Measurements from ENCODE around the gene FMN2.
A peak's percentile ranks its signal among the peaks of the same experiment; 100 is the strongest.

The FMN2 gene

DNA sequence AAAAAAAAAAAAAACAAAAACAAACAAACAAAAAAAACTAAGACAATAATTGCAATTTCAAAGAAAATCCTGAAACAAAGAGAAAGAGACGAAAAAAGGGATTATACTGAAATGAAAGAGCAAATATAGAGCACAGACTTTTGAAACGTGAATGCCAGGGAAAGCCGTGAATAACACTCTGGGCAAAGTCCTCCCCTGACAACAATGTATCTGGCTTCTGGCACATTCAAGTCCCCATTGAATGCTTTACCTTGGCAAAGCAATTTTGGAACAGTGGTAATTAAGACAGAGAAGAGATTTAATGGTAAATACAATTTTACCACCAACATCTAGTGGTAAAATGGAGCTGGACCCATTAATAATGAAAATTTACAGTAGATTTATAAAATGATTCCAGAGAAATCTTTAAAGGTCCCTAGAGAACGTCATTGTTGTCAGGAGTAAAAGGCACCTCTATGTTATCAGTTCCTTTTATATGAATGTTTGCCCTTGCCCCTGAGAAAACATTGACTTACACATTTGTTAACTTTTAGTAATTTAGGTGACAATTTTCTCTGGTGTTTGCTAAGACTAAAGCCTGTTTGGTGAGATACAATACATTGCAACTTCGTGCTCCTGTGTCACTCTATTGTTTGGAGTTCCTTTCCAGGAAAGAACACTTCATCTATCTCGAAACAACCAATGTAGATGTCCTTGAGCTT lies 430.6 kb downstream of the FMN2 start:
- no peak for DNase-seq (ENCODE audit: insufficient read length, low spot score)
- TF ChIP-seq, protein P1, sequence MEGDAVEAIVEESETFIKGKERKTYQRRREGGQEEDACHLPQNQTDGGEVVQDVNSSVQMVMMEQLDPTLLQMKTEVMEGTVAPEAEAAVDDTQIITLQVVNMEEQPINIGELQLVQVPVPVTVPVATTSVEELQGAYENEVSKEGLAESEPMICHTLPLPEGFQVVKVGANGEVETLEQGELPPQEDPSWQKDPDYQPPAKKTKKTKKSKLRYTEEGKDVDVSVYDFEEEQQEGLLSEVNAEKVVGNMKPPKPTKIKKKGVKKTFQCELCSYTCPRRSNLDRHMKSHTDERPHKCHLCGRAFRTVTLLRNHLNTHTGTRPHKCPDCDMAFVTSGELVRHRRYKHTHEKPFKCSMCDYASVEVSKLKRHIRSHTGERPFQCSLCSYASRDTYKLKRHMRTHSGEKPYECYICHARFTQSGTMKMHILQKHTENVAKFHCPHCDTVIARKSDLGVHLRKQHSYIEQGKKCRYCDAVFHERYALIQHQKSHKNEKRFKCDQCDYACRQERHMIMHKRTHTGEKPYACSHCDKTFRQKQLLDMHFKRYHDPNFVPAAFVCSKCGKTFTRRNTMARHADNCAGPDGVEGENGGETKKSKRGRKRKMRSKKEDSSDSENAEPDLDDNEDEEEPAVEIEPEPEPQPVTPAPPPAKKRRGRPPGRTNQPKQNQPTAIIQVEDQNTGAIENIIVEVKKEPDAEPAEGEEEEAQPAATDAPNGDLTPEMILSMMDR (IDR thresholded peaks at IDR 0.05; ENCODE audit: insufficient read depth, missing control alignments) = no peak
- peak; percentile 11 for FAIRE-seq

DNA sequence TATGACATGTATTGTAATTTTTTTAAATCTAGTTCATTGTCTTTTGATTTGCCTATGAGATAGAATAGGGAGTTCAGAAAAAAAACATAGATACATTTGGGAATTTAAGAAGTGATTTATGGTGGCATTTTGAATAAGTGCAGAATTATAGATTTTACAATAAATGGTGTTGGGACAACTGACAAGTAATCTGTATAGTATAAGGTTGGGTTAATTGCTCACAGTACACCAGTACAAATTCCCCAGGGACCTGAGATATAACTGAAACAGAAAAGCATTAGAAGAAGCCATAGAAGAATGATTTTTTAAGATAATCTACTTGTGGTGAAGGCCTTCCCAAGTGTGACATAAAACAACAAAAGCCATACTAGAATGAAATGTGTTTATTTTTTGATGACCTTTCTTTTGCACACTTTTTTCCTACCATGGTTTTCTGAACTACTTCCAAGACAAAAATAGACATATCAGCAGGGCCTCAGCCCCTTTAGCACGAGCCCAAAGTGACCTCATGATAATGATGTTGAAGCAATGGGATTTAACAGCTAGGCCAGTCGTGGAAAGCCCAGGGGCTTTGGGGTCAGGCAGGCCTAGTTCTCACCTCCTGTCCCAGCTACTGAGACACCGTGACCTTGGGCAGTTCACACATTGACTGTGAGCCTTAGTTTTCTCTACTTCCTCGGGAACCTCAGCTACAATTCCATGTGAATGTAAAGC lies 432.8 kb downstream of the FMN2 start:
- TF ChIP-seq, protein P1 (IDR thresholded peaks at IDR 0.05; ENCODE audit: insufficient read depth, missing control alignments) = no peak
- DNase-seq (ENCODE audit: insufficient read length, low spot score) (no peak), FAIRE-seq (peak; percentile 56)

Measured in D721Med (cell line).